ENCODE measurements around the gene EIF2AK3.

Gene EIF2AK3

DNA sequence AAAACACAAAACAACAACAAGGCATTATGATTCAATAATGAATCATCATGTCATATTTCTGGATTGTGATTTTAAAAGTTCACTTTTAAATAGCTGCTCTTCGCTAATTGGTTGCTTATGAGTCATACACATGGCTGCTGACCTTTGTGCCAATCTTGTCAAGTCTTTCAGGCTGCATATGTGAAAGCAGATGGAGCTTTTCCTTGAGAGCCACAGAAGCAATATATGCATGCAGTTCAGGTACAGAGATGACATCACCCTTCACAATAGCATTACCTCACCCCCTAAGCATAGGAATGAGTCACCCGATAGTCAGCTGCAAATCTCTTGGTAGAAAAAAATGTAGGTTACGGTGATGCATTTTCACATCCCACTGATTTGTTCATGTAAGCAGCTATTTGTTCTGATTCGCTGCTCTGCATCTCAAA lies 27.2 kb downstream of the EIF2AK3 start:
- DNase-seq, result no peak
- Mint-ChIP-seq H3K27ac (no peak overlapping the region), H3K36me3 (ENCODE audit: low read depth) (peaks cover 7% of the 10 kb centered on the region), H3K4me3 (no peak overlapping the region), H3K4me1 (peaks cover 33% of the 10 kb centered on the region), H3K9me3 (no peaks in the 10 kb centered on the region), H3K27me3 (ENCODE audit: low read depth, poor library complexity) (no peaks in the 10 kb centered on the region)
- no peak for TF ChIP-seq CTCF (IDR thresholded peaks at IDR 0.05)

GRCh38 chr2:88599527-88599926 lies 27.7 kb downstream of the EIF2AK3 start:
- H3K4me3 Mint-ChIP-seq, result no peak overlapping the region
- TF ChIP-seq CTCF (IDR thresholded peaks at IDR 0.05), result no peak
- no peak overlapping the region for H3K27ac Mint-ChIP-seq
- peaks cover 8% of the 10 kb centered on the region for H3K36me3 Mint-ChIP-seq (ENCODE audit: low read depth)
- H3K4me1 Mint-ChIP-seq, result peaks cover 33% of the 10 kb centered on the region
- H3K27me3 Mint-ChIP-seq (ENCODE audit: low read depth, poor library complexity), result no peaks in the 10 kb centered on the region
- no peak for DNase-seq
- no peaks in the 10 kb centered on the region for H3K9me3 Mint-ChIP-seq

DNA sequence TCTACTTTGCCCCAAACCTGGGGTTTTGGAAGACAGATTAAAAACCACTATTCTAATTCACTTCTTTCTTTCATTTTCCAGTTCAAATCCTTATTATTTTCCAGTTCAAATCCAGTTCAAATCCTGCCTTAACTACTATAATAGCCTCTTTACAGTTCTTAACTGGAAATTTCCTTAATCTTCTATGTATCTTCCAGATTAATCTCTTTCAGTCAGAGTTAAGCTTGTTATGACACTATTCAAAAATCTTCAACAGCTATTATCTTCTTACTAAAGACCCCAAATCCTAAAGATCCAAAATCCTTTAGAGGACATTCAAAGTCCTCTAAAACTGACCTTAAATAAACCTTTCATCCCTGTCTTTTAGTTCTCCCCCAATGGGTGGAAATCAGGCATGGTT lies 30.1 kb downstream of the EIF2AK3 start:
- Mint-ChIP-seq H3K9me3 (no peaks in the 10 kb centered on the region), H3K36me3 (ENCODE audit: low read depth) (peaks cover 18% of the 10 kb centered on the region), H3K27ac (no peak overlapping the region), H3K27me3 (ENCODE audit: low read depth, poor library complexity) (no peaks in the 10 kb centered on the region), H3K4me3 (no peak overlapping the region), H3K4me1 (peaks cover 17% of the 10 kb centered on the region)
- no peak for DNase-seq
- TF ChIP-seq CTCF (IDR thresholded peaks at IDR 0.05), result no peak

- H3K9me3 Mint-ChIP-seq, result no peaks in the 10 kb centered on the region
- peaks cover 24% of the 10 kb centered on the region for H3K36me3 Mint-ChIP-seq (ENCODE audit: low read depth)
- no peaks in the 10 kb centered on the region for H3K27me3 Mint-ChIP-seq (ENCODE audit: low read depth, poor library complexity)
- no peak overlapping the region for H3K27ac Mint-ChIP-seq
- DNase-seq, result no peak
- no peak for TF ChIP-seq CTCF (IDR thresholded peaks at IDR 0.05)
- peaks cover 15% of the 10 kb centered on the region for H3K4me1 Mint-ChIP-seq
- H3K4me3 Mint-ChIP-seq, result no peak overlapping the region
These were observed 31.0 kb downstream of the EIF2AK3 start for GRCh38 chr2:88596141-88596830.

DNA sequence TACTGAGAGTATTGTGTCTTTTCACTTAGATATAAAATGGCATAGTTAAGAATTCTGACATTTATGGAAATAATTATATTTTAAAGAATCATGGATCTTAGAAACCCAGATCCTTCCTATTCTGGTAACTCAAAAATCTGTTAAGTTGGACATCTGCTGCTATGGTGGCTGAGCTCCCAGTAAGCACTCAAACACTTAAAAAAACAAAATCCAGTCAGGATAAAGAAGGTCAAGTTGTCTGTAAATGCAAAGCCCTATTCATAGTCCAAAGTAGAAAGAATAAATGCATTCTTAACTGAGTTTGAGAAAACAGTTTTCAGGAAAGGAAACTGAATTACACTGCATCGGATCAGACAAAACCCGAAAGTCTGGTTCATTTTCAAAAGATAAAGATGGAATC lies 35.6 kb downstream of the EIF2AK3 start:
- no peak for TF ChIP-seq CTCF (IDR thresholded peaks at IDR 0.05)
- Mint-ChIP-seq H3K9me3 (no peaks in the 10 kb centered on the region), H3K4me3 (no peak overlapping the region), H3K27ac (peak overlapping the region; percentile 59), H3K4me1 (no peaks in the 10 kb centered on the region), H3K36me3 (ENCODE audit: low read depth) (peaks cover 41% of the 10 kb centered on the region), H3K27me3 (ENCODE audit: low read depth, poor library complexity) (no peaks in the 10 kb centered on the region)
- no peak for DNase-seq

- Mint-ChIP-seq H3K4me1 (no peaks in the 10 kb centered on the region), H3K4me3 (no peak overlapping the region), H3K36me3 (ENCODE audit: low read depth) (peaks cover 41% of the 10 kb centered on the region), H3K27ac (no peak overlapping the region), H3K9me3 (no peaks in the 10 kb centered on the region), H3K27me3 (ENCODE audit: low read depth, poor library complexity) (no peaks in the 10 kb centered on the region)
- peak; percentile 68 for TF ChIP-seq CTCF (IDR thresholded peaks at IDR 0.05)
- peak; percentile 32 for DNase-seq
These were observed 36.2 kb downstream of the EIF2AK3 start for GRCh38 chr2:88590998-88591613.
